SU-DHL-6 (cell line): ENCODE measurements around the gene APOBR.
"Not testable (repeated sequence)": the region's sequence is repeated elsewhere in the genome, so short reads cannot be mapped to it uniquely, and the experiment has no call there.

Source experiments
- H2AFZ ChIP-seq: fragments of 200-600 bp; sonication (generic); 2 replicates; pipeline ENCODE4 v1.6.1; 2014; ENCODE audit warnings: low read depth, mild to moderate bottlenecking, moderate library complexity, mixed read lengths, antibody characterized with exemption, low read length; ENCODE audit not compliant: severe bottlenecking
- H3F3A ChIP-seq: fragments of 200-600 bp; shearing (Covaris generic); 2 replicates; pipeline ENCODE4 v1.6.0; 2016; ENCODE audit warnings: antibody characterized with exemption, mild to moderate bottlenecking; ENCODE audit not compliant: insufficient read depth
- H3K27ac ChIP-seq: fragments of 200-600 bp; sonication (generic); 2 replicates; pipeline ENCODE4 v1.5.1; 2016; ENCODE audit warnings: low read depth, mild to moderate bottlenecking, low read length, moderate library complexity, mixed read lengths
- H3K27me3 ChIP-seq: fragments of 200-600 bp; sonication (generic), shearing (Covaris generic); 2 replicates; pipeline ENCODE4 v1.6.0; 2014; ENCODE audit warnings: mild to moderate bottlenecking, low read length
- H3K36me3 ChIP-seq: fragments of 200-600 bp; sonication (generic); 2 replicates; pipeline ENCODE4 v1.6.1; 2014; ENCODE audit warnings: mild to moderate bottlenecking, low read length, mixed read lengths
- H3K4me2 ChIP-seq: fragments of 300-600, 200-600 bp; shearing (Covaris generic), sonication (generic); 2 replicates; pipeline ENCODE4 v1.6.0; 2014; ENCODE audit warnings: low read length, low read depth, mild to moderate bottlenecking; ENCODE audit not compliant: poor library complexity, severe bottlenecking
- H3K4me3 ChIP-seq: fragments of 200-600 bp; sonication (generic); 2 replicates; pipeline ENCODE4 v1.5.1; 2014; ENCODE audit warnings: antibody characterized with exemption, low read length, mild to moderate bottlenecking, mixed read lengths; ENCODE audit not compliant: insufficient read depth, poor library complexity, severe bottlenecking
- H3K79me2 ChIP-seq: fragments of 200-600 bp; sonication (generic); 2 replicates; pipeline ENCODE4 v1.6.1; 2014; ENCODE audit warnings: mild to moderate bottlenecking, low read length, moderate library complexity; ENCODE audit not compliant: insufficient read depth
- H3K9ac ChIP-seq: fragments of 200-600 bp; sonication (generic); 2 replicates; pipeline ENCODE4 v1.7.0; 2014; ENCODE audit warnings: mild to moderate bottlenecking, low read length
- H3K9me2 ChIP-seq: fragments of 200-600 bp; sonication (generic); replicated peaks from 2 replicates; pipeline ENCODE4 v1.6.1; 2014; ENCODE audit warnings: low read length; ENCODE audit not compliant: insufficient read depth
- H3K9me3 ChIP-seq: fragments of 200-600 bp; sonication (generic); 2 replicates; pipeline ENCODE4 v1.6.1; 2014; ENCODE audit warnings: low read length, mixed read lengths; ENCODE audit not compliant: insufficient read depth
- H4K20me1 ChIP-seq: fragments of 200-600 bp; sonication (generic); 2 replicates; pipeline ENCODE4 v1.6.1; 2014; ENCODE audit warnings: low read depth, mild to moderate bottlenecking, antibody characterized with exemption, low read length, moderate library complexity, mixed read lengths
- CTCF ChIP-seq: fragments of 200-600 bp; sonication (generic); IDR thresholded peaks from one replicate; pipeline ENCODE4 v1.5.1; 2017; ENCODE audit warnings: antibody characterized with exemption, mild to moderate bottlenecking, low read length, moderate library complexity; ENCODE audit not compliant: insufficient read depth, poor library complexity, severe bottlenecking
- EZH2phosphoT487 ChIP-seq: fragments of 200-600 bp; sonication (generic), shearing (Covaris generic); conservative IDR thresholded peaks from 2 replicates; pipeline ENCODE4 v1.6.1; 2018; ENCODE audit warnings: mild to moderate bottlenecking, antibody characterized with exemption, low read length, moderate library complexity, mixed read lengths

The APOBR gene

DNA sequence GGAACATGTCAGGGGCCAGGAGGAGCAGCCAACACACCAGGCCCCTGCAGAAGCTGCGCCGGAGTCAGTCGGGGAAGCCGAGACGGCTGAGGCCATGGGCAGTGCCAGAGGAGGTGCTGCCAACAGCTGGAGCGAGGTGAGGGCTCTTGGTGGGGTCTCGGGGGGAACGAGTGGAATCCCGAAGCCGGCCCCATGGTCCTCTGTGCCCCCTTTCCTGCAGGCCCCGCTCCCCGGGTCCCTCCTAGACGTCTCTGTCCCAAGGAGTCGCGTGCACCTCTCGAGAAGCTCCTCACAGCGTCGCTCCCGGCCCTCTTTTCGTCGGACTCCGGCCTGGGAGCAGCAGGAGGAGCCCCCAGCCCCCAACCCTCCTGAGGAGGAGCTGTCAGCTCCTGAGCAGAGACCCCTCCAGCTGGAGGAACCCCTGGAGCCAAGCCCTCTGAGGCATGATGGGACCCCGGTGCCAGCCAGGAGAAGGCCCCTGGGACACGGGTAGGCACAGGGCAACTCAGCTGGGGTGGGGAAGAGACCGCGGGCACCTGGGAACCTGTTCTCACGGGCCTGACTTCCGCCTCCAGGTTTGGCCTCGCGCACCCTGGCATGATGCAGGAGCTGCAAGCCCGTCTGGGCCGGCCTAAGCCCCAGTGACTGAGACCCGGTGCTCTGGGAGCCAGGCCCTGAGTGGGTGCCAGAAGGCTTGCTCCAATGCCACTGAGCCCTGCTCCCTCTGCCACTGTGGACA, 3.6 kb downstream of the APOBR start:
- Histone ChIP-seq H3K9ac (no peak overlapping the region), H3F3A (0 out of 2 replicates have a peak, but pooled peaks cover 7% of the 10 kb centered on the region)
- TF ChIP-seq EZH2phosphoT487 (no peak), CTCF (no peak)

DNA sequence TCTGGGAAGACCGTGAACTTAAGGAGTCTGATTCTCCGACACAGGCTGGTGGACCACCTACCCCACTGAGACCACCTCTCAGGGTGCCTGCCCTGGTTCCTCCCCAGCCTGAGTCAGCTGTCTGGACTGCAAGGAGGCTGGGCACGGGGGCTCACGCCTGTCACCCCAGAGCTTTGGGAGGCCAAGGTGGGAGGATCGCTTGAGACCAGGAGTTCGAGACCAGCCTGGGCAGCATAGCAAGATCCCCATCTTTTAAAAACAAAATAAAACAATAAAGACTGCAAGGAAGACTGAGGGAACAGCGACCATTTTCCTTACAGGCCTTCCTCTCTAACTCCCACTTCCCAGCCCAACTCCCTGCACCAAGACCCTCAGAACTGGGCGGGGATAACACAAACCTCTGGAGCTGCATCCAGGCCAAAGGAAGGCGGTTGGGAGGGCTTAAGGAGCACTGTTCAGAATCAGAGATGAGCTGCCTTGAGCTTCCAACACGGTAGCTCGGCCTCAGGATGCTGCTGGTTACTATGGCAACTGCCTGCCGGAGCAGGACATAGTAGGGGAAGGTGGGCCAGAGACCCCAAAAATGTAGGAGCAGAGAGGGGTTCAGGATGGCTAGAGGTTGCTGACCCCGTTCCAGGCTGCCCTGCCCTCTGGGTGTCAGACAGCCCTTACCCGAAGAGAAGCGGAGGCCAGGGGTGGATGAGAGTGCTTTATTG, 4.4 kb downstream of the APOBR start:
- H3K27ac ChIP-seq: no peak overlapping the region
- H3K9ac ChIP-seq: no peak overlapping the region
- no peaks in the 10 kb centered on the region for H3K9me3 ChIP-seq
- no peaks in the 10 kb centered on the region for H3K9me2 ChIP-seq
- H3K4me2 ChIP-seq: no peak overlapping the region
- H3K27me3 ChIP-seq: no peaks in the 10 kb centered on the region
- no peaks in the 10 kb centered on the region for H3K79me2 ChIP-seq
- H4K20me1 ChIP-seq: no peaks in the 10 kb centered on the region
- H3K4me3 ChIP-seq: no peak overlapping the region
- H3F3A ChIP-seq: 0 out of 2 replicates have a peak, but pooled peaks cover 7% of the 10 kb centered on the region
- no peak for TF ChIP-seq EZH2phosphoT487
- H2AFZ ChIP-seq: no peak overlapping the region
- H3K36me3 ChIP-seq: no peaks in the 10 kb centered on the region

More for the DNA sequence above, 3.6 kb downstream of the APOBR start:
- Histone ChIP-seq H3K4me3 (no peak overlapping the region), H3K36me3 (no peaks in the 10 kb centered on the region), H3K79me2 (no peaks in the 10 kb centered on the region), H3K9me3 (no peaks in the 10 kb centered on the region), H4K20me1 (no peaks in the 10 kb centered on the region), H3K27ac (no peak overlapping the region), H3K9me2 (no peaks in the 10 kb centered on the region), H2AFZ (no peak overlapping the region), H3K27me3 (no peaks in the 10 kb centered on the region), H3K4me2 (no peak overlapping the region)

- Histone ChIP-seq H3K27me3 (no peaks in the 10 kb centered on the region), H4K20me1 (no peaks in the 10 kb centered on the region), H3K79me2 (no peaks in the 10 kb centered on the region), H3K9me3 (no peaks in the 10 kb centered on the region), H3K9ac (no peak overlapping the region), H3K4me2 (no peak overlapping the region), H3K9me2 (no peaks in the 10 kb centered on the region), H2AFZ (no peak overlapping the region), H3K4me3 (no peak overlapping the region), H3F3A (0 out of 2 replicates have a peak, but pooled peaks cover under 1% of the 10 kb centered on the region), H3K36me3 (no peaks in the 10 kb centered on the region), H3K27ac (no peak overlapping the region)
- TF ChIP-seq EZH2phosphoT487: no peak
- TF ChIP-seq CTCF: no peak
These were observed 5.4 kb downstream of the APOBR start for GRCh38 chr16:28499854-28500253.

GRCh38 chr16:28500476-28501180, 6.2 kb downstream of the APOBR start:
- not testable (repeated sequence) for H3K4me3 ChIP-seq, H3K36me3 ChIP-seq, H3K9me3 ChIP-seq, H3K9me2 ChIP-seq, H3F3A ChIP-seq, H3K4me2 ChIP-seq, H3K27ac ChIP-seq, H2AFZ ChIP-seq, H3K79me2 ChIP-seq, H4K20me1 ChIP-seq, H3K9ac ChIP-seq, H3K27me3 ChIP-seq
